ENCODE results near the gene CCSER2.

DNA sequence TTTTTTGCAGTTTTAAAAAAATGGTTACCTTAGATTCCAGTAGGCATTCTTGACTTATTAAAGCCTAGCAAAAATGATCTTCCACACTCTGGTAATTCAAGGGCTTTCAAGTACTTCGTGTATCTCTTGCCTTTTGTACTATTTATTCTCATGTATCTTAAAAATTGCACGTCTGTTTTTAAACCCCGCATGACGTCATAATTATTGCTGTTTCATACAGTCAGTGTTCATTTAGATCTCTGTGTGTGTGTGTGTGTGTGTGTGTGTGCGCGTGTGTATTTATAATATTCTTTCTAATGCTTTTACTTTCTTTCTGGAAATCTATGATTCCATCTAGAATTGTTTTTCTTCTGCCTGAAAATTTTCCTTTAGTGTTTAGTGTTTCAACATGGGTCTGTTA lies 234.2 kb downstream of the CCSER2 start:
- TF ChIP-seq POLR2AphosphoS5 (IDR thresholded peaks at IDR 0.05; ENCODE audit: borderline replicate concordance, low read depth, low read length): no peak
- TF ChIP-seq EZH2 (IDR thresholded peaks at IDR 0.05): no peak

Measured in SK-N-MC (cell line).